GM12878 (cell line): ENCODE data around the gene SEMA4C. TPM values are rescaled to one million over a fixed set of nuclear protein-coding genes. Genes with fewer than 3 reads are reported as not detected.

Experiments used
- ATAC-seq: fragments of 200-7000 bp; cut with Tn5 transposase; 3 replicates; pipeline ENCODE4 v1.9.1; 2020; ENCODE audit warnings: mild to moderate bottlenecking, moderate library complexity
- BruUV-seq: library from RNA; stranded (reverse); fragments of 400-500 nt; replicated peaks from 2 replicates; lab custom pipeline; 2021; lab: Mats Ljungman, UMichigan
- CTCF ChIA-PET: fragments of 300-600 bp; sonication (Branson Sonifier 250); formaldehyde crosslinking; extraction: SDS; loops from one replicate; lab custom pipeline; 2021; ENCODE audit warnings: inconsistent platforms; lab: Yijun Ruan, JAX
- POLR2A ChIA-PET: fragments of 350-600 bp; formaldehyde crosslinking; extraction: SDS; loops from one replicate; lab custom pipeline; 2021; ENCODE audit warnings: inconsistent platforms; lab: Charles Lee
- RAD21 ChIA-PET: fragments of 300-600 bp; sonication (Branson Sonifier 250); formaldehyde crosslinking; loops from one replicate; lab custom pipeline; 2023; ENCODE audit warnings: antibody characterized with exemption; ENCODE audit not compliant: unreplicated experiment; lab: Charles Lee
- SMC1A ChIA-PET: fragments of 300-600 bp; sonication (Branson Sonifier 250); formaldehyde crosslinking; loops from one replicate; lab custom pipeline; 2023; ENCODE audit not compliant: unreplicated experiment, uncharacterized antibody; lab: Charles Lee
- DNase-seq: peaks from one replicate; pipeline ENCODE4 v3.0.0-alpha.2; 2011; ENCODE audit warnings: low read depth, low spot score
- FAIRE-seq: peaks from 3 replicates; lab custom pipeline; 2011; peaks lifted over from hg19 to GRCh38; lab: Jason Lieb, UNC
- H2AFZ ChIP-seq: 2 replicates; pipeline ENCODE4 v1.6.0; 2011; ENCODE audit warnings: low read depth, low read length, control low read depth; ENCODE audit not compliant: control insufficient read depth
- H3K27ac ChIP-seq: 2 replicates; pipeline ENCODE4 v1.5.1; 2011; ENCODE audit warnings: control low read depth; ENCODE audit not compliant: control insufficient read depth, insufficient read depth
- H3K27me3 ChIP-seq, 2 experiments: replicated peaks in 1 of 2; 2 replicates each; pipeline versions ENCODE4 v1.6.0 to v1.6.1; 2011; ENCODE audit warnings: low read length in 1 of 2; ENCODE audit not compliant: control insufficient read depth in 2 of 2, insufficient read depth in 2 of 2
- H3K36me3 ChIP-seq, 2 experiments: 2 replicates each; pipeline ENCODE4 v1.5.1; 2011; ENCODE audit warnings: low read length in 1 of 2; ENCODE audit not compliant: control insufficient read depth in 2 of 2, insufficient read depth in 2 of 2
- H3K4me1 ChIP-seq: 2 replicates; pipeline ENCODE4 v1.6.1; 2011; ENCODE audit warnings: mild to moderate bottlenecking, low read length, moderate library complexity, mixed read lengths; ENCODE audit not compliant: control insufficient read depth, insufficient read depth
- H3K4me2 ChIP-seq: 2 replicates; pipeline ENCODE4 v1.6.0; 2011; ENCODE audit warnings: control low read depth; ENCODE audit not compliant: control insufficient read depth, insufficient read depth
- H3K4me3 ChIP-seq: fragments of 200-600 bp; sonication (generic); 2 replicates; pipeline ENCODE4 v1.5.1; 2016
- H3K79me2 ChIP-seq: 2 replicates; pipeline ENCODE4 v1.6.0; 2011; ENCODE audit warnings: low read length; ENCODE audit not compliant: control insufficient read depth, insufficient read depth
- H3K9ac ChIP-seq: 2 replicates; pipeline ENCODE4 v1.8.0; 2011; ENCODE audit warnings: low read length, control low read depth, mixed read lengths; ENCODE audit not compliant: control insufficient read depth, insufficient read depth
- H3K9me3 ChIP-seq: replicated peaks from 3 replicates; pipeline ENCODE4 v1.5.1; 2011; ENCODE audit warnings: mild to moderate bottlenecking, low read length; ENCODE audit not compliant: control insufficient read depth, insufficient read depth
- H4K20me1 ChIP-seq: 2 replicates; pipeline ENCODE4 v1.6.0; 2011; ENCODE audit not compliant: control insufficient read depth, insufficient read depth
- IKZF2 ChIP-seq, 2 experiments: fragments of 450-650 bp; IDR thresholded peaks; 2 replicates each; pipeline ENCODE4 v1.6.1; 2017; ENCODE audit warnings: mild to moderate bottlenecking in 2 of 2, moderate library complexity in 2 of 2
- SMC3 ChIP-seq: IDR thresholded peaks from 2 replicates; pipeline ENCODE4 v1.6.1; 2011; ENCODE audit warnings: low read length, improper control_type of control experiment, borderline replicate concordance
- WGBS: methylation state at CpG from one replicate; pipeline ENCODE4 v1.1.6; 2016; ENCODE audit warnings: low lambda C conversion rate; ENCODE audit not compliant: insufficient replicate concordance, insufficient coverage; ENCODE audit errors: missing lambda C conversion rate; 5-methylcytosine and 5-hydroxymethylcytosine counted together
- in situ Hi-C: fragments of 300-500 bp; cut with MboI; formaldehyde crosslinking; loops from 9 replicates; pipeline ENCODE4 v1.14.3; 2018; ENCODE audit warnings: mixed read lengths
- intact Hi-C: fragments of 100-400 bp; cut with micrococcal nuclease; formaldehyde crosslinking; loops from one replicate; pipeline ENCODE4 v1.14.2; 2022; ENCODE audit not compliant: unreplicated experiment
- polyA plus RNA-seq, 11 experiments: library from polyadenylated mRNA; depleted of rRNA in 4 of 11; unstranded in 6 of 11; stranded (reverse) in 5 of 11; fragments of >200 nt; fragmentation: Nextera tagmentation in 4 of 11; fragmentation: Illumina TruSeq in 1 of 11; extraction: Ambion mirVana in 4 of 11; extraction: Trizol in 1 of 11; gene quantifications; 1 replicate in 1 of 11; 2 replicates in 10 of 11; pipeline versions ENCODE4 v1.2.1 to v1.2.3, GENCODE V29; 2011 to 2016; ENCODE audit warnings: inconsistent platforms in 2 of 11, missing spikeins in 2 of 11, low read depth in 1 of 11
- total RNA-seq, 4 experiments: library from RNA; depleted of rRNA in 3 of 4; stranded (reverse); fragments of >200 nt in 3 of 4; fragmentation: Illumina TruSeq in 1 of 4; extraction: Trizol in 1 of 4; gene quantifications; 2 replicates each; pipeline versions ENCODE4 v1.2.1 to v1.2.3, GENCODE V29; 2013 to 2021
- TF ChIP-seq, protein P1 (sequence below): fragments of 450-650 bp; IDR thresholded peaks from 2 replicates; pipeline ENCODE4 v1.6.1; 2016; ENCODE audit warnings: mild to moderate bottlenecking

The SEMA4C gene
- total and polyA plus RNA-seq, 10 of the 15 experiments (the other 5 are each of a cell fraction or from before 2014, with no cell fraction given): 0.06 to 21.6 (median 6.8) TPM

DNA sequence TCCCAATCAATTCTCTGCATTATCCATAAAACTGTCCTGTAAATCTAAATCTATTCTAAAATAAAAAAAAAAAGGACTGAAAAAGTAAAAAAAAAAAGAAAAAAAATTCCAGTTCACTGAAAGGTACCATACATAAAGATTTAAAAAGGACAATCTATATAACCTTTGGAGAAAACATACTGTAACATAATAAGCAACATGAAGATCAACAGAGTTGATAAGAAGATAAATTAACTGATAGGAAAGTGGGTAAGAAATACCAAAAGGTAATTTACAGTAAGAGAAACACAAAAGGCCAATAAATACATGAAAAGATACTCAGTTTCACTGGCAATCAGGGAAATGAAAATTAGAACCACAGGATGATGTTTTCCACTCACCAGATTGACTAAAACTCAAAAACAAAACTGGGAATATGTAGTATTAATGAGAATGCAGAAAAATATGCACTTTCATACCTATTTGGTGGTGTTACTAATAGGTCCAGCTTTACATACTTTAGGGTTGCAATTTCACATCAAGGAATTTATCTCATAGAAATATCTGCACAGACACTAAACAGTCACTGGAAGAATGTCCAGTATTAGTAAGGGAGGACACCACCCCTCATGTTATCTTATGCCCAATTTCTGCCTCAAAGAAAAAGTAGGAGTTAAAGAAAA is 48.3 kb upstream of the SEMA4C start:
- BruUV-seq: no TSS peak
- intact Hi-C loops: no loop called here
- H3K4me3 ChIP-seq: no peak overlapping the region
- H3K9me3 ChIP-seq: peaks cover 3% of the 10 kb centered on the region; the same call in 2 of the 3 replicates
- peaks cover 8% of the 10 kb centered on the region for H3K4me1 ChIP-seq
- DNase-seq (no peak), ATAC-seq (no peak), FAIRE-seq (no peak)
- TF ChIP-seq, protein P1, sequence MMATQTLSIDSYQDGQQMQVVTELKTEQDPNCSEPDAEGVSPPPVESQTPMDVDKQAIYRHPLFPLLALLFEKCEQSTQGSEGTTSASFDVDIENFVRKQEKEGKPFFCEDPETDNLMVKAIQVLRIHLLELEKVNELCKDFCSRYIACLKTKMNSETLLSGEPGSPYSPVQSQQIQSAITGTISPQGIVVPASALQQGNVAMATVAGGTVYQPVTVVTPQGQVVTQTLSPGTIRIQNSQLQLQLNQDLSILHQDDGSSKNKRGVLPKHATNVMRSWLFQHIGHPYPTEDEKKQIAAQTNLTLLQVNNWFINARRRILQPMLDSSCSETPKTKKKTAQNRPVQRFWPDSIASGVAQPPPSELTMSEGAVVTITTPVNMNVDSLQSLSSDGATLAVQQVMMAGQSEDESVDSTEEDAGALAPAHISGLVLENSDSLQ: no peak
- no peaks in the 10 kb centered on the region for H3K79me2 ChIP-seq
- no peak overlapping the region for H2AFZ ChIP-seq
- SMC1A ChIA-PET: no interaction called here
- H3K36me3 ChIP-seq: no peaks in the 10 kb centered on the region
- H3K9ac ChIP-seq: no peak overlapping the region
- CTCF ChIA-PET: no interaction called here
- in situ Hi-C loops: no loop called here
- H4K20me1 ChIP-seq: no peaks in the 10 kb centered on the region
- H3K27ac ChIP-seq: no peak overlapping the region
- RAD21 ChIA-PET: no interaction called here
- no peaks in the 10 kb centered on the region; a peak in 2 of 4 replicates for H3K27me3 ChIP-seq
- POLR2A ChIA-PET: no interaction called here
- H3K4me2 ChIP-seq: no peak overlapping the region

DNA sequence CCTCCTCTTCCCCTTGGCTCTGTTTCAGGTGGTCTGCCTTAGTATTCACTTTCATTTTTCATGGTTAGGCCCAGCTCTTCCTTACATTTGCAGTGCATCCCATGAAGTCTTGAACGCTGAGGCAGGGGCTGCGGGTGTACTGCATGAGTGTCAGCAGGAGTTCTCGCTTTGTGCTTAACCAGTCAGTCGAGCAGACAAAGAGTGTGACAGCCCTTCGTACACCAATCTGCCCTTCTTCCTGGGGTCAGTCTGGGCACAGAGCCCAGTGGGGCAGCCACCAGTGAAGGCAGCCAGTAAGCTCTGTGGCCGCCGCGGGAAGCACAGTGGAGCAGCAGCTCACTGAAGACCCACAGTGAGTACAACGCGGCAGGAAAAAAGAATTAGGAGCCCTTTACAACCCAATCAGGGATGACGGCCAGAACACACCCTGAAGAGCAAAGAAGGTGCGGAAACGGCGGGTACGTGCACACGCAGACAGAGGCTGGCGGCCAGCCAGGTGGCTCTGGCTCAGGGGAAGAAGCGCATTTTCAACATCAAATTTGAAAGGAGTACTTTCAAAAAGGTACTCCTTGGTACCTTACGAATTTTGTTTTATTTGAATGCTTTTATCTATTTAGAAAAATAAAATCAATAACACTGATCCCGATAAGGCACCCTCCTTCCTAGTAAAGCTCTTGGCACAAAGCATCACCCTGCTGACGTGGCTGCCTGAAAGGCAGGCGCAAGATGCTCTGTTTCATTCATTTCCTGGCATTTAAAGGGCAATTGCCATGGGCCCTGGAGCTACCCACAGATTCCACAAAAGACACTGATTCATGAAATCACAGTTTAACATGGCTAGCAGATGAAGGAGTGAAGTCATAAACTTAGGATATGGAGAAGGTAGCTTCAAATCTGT is 47.0 kb upstream of the SEMA4C start:
- no peak overlapping the region for H3K4me3 ChIP-seq
- TF ChIP-seq SMC3: no peak
- no peak for TF ChIP-seq IKZF2 (IDR thresholded peaks at IDR 0.05)
- no peak overlapping the region for H2AFZ ChIP-seq
- BruUV-seq: no TSS peak
- H3K79me2 ChIP-seq: no peaks in the 10 kb centered on the region
- H3K9ac ChIP-seq: no peak overlapping the region
- POLR2A ChIA-PET: no interaction called here
- H3K4me2 ChIP-seq: no peak overlapping the region
- H3K27me3 ChIP-seq: peaks cover 1 to 2% of the 10 kb centered on the region in 2 experiments; a peak in 2 of 4 replicates
- H4K20me1 ChIP-seq: no peaks in the 10 kb centered on the region
- intact Hi-C loops (no loop called here), in situ Hi-C loops (no loop called here)
- peaks cover 3% of the 10 kb centered on the region; the same call in 2 of the 3 replicates for H3K9me3 ChIP-seq
- no peak overlapping the region for H3K27ac ChIP-seq
- 79% methylated on average over 22 of the region's 22 CpGs for WGBS
- CTCF ChIA-PET: interaction anchor here (1.0 kb wide), 1 partner anchor 31 kb away, joined by 3 read pairs; no protein-coding TSS in a partner anchor
- no peaks in the 10 kb centered on the region for H3K36me3 ChIP-seq
- RAD21 ChIA-PET: no interaction called here
- peaks cover 8% of the 10 kb centered on the region for H3K4me1 ChIP-seq
- ATAC-seq: no peak
- DNase-seq: no peak
- no peak for FAIRE-seq
- SMC1A ChIA-PET: no interaction called here
